ENCODE measurements around the gene KRTAP10-5. TPM values are rescaled to one million over a fixed set of nuclear protein-coding genes. Genes with fewer than 3 reads are reported as not detected.
"Not testable (repeated sequence)": the region's sequence is repeated elsewhere in the genome, so short reads cannot be mapped to it uniquely, and the experiment has no call there.

KRTAP10-5 gene
- total RNA-seq, 6 experiments from 2014 or later = not detected

DNA sequence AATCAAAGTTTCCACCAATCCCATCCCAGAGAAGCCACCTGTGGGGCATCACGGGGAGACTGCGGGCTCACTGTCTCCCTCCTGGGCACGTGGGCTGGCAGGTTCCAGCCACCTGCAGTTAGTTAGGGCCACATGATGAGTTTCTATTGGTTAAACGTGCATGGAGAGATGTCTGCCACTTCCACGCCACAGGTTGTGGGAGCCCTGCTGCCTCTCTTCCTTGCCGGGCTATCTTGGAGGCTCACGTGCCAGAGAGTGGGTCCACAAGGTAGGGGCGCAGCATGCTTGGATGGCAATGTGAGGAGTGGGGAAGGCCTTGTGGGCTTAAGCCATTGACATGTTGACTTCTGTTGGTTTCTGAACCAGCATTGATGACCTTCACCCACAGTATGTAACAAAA is 23.5 kb upstream of the KRTAP10-5 start:
- Histone ChIP-seq H3K4me1 (no peaks in the 10 kb centered on the region), H3K9me3 (no peaks in the 10 kb centered on the region), H3K36me3 (no peaks in the 10 kb centered on the region), H3K4me3 (no peak overlapping the region), H3K27ac (no peak overlapping the region), H3K27me3 (no peaks in the 10 kb centered on the region)
- 33% methylated on average over 1 of the region's 8 CpGs for WGBS (ENCODE audit: insufficient coverage, low coverage, low lambda C conversion rate, missing lambda C conversion rate)
- DNase-seq = no peak
- ATAC-seq = no peak
- TF ChIP-seq, protein P1, sequence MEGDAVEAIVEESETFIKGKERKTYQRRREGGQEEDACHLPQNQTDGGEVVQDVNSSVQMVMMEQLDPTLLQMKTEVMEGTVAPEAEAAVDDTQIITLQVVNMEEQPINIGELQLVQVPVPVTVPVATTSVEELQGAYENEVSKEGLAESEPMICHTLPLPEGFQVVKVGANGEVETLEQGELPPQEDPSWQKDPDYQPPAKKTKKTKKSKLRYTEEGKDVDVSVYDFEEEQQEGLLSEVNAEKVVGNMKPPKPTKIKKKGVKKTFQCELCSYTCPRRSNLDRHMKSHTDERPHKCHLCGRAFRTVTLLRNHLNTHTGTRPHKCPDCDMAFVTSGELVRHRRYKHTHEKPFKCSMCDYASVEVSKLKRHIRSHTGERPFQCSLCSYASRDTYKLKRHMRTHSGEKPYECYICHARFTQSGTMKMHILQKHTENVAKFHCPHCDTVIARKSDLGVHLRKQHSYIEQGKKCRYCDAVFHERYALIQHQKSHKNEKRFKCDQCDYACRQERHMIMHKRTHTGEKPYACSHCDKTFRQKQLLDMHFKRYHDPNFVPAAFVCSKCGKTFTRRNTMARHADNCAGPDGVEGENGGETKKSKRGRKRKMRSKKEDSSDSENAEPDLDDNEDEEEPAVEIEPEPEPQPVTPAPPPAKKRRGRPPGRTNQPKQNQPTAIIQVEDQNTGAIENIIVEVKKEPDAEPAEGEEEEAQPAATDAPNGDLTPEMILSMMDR (IDR thresholded peaks at IDR 0.05) = no peak
- no peak for TF ChIP-seq POLR2A (IDR thresholded peaks at IDR 0.05)
- intact Hi-C loops (cut with DNase I) = no loop called here

DNA sequence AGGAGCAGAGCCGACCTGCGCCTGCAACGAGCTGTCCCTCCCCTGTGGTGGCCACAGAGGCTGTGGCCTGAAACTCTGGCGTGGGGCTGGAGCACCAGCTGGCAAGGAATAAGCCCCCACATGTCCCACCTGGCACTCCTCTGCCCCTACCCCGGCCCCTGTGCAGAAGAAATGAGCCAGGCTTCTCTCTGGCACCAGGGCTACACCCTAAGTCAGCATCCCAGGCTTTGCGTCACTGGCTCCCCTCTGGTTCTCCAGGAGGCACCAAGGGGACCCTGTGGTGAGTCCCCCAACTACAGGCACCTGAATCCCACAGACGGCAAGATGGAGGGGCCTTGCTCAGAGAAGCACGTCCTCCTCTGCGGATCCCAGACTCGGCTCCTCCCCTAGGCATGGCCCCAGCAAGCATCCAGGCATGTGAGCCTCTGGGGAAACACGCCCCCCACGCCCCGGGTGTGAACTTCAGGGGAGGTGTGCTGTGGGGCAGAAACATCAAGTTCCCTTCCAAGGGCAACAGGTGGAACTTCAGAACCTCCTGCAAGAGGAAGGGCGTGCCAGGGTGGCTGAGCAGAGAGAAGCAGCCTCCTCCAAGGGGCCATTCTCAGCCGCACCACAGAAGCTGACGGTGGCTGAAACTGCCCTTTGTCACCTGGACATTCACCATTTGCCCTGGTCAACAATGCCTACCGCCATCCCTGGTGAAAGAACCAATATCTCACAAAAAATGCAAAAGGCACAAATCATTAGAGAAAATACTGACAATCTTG is 22.9 kb upstream of the KRTAP10-5 start:
- peak in 1 of 4 donors; percentile 31 for ATAC-seq
- no peak overlapping the region for H3K4me3 ChIP-seq
- no peaks in the 10 kb centered on the region for H3K9me3 ChIP-seq
- H3K4me1 ChIP-seq = no peaks in the 10 kb centered on the region
- H3K27ac ChIP-seq = no peak overlapping the region
- intact Hi-C loops (cut with DNase I) = no loop called here
- DNase-seq = no peak
- H3K27me3 ChIP-seq = no peaks in the 10 kb centered on the region
- 35% methylated on average over 4 of the region's 17 CpGs for WGBS (ENCODE audit: insufficient coverage, low coverage, low lambda C conversion rate, missing lambda C conversion rate)
- no peaks in the 10 kb centered on the region for H3K36me3 ChIP-seq
- no peak for TF ChIP-seq POLR2A (IDR thresholded peaks at IDR 0.05)
- TF ChIP-seq, protein P1 (IDR thresholded peaks at IDR 0.05) = no peak

DNA sequence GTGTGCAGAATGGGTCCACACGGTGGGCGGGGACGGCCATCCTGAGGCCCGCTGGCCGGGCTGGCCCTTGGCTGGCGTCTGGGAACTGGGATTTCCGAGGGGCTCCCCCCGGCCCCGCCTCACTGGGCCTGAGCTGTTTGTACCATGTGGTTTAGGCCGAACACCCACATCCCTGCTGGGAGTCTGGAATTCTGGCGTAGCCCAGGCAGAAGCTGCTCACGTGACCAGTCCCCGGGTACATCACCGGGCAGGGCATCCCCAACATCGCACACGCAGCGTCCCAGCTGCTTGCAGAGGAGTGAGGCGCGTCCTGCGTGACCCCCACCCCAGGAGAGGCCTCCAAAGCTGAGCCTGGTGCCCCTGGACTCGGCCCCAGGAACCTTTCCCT is 22.1 kb upstream of the KRTAP10-5 start:
- Histone ChIP-seq H3K9me3 (no peaks in the 10 kb centered on the region), H3K36me3 (no peaks in the 10 kb centered on the region), H3K27ac (no peak overlapping the region), H3K4me3 (no peak overlapping the region), H3K4me1 (no peaks in the 10 kb centered on the region), H3K27me3 (no peaks in the 10 kb centered on the region)
- WGBS (ENCODE audit: insufficient coverage, low coverage, low lambda C conversion rate, missing lambda C conversion rate) = no CpG with 5 or more reads among the region's 21 CpGs
- ATAC-seq (no peak), DNase-seq (no peak)
- intact Hi-C loops (cut with DNase I) = no loop called here
- TF ChIP-seq, protein P1 (IDR thresholded peaks at IDR 0.05) = no peak
- TF ChIP-seq POLR2A (IDR thresholded peaks at IDR 0.05) = no peak

DNA sequence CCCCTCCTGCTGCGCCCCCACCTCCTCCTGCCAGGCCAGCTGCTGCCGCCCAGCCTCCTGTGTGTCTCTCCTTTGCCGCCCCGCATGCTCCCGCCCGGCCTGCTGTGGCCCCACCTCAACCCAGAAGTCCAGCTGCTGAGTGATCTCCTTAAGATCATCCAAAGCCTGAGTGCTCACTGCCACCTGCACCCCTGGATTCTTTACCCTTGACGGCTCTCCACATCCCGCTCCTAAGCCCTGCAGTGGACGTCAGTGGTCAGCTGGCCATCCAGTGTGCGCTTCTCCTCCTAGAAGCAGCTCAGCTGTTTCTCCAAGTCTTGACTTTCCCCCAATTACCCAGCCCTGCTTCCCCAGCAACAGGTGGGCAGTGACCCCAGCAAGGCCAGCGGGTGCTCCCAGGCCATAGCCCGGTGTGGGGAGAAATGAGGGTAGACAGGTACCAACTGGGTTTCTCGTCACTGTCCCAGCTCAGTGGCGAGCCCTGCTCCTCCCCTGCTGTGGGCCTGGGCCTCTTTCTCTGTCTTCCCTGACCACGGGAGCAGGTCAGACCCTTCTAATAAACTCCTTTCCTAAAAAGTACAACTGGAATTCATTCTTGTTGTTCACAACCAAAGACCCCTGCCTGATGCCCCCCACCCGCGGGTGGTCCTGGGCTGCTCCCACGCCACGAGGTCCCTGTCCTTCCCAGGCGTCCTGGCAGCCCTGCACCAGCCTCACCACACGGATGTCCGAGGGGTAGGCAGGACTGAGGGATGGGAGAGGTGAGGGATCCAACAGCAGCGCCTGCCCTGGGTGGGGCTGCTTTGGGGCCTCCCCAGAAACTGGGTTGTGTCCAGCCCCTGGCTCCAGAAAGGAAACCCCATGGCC is 21.4 kb upstream of the KRTAP10-5 start:
- Histone ChIP-seq H3K9me3 (no peaks in the 10 kb centered on the region), H3K36me3 (no peaks in the 10 kb centered on the region), H3K4me3 (no peak overlapping the region), H3K4me1 (no peaks in the 10 kb centered on the region), H3K27me3 (no peaks in the 10 kb centered on the region), H3K27ac (no peak overlapping the region)
- TF ChIP-seq, protein P1 (IDR thresholded peaks at IDR 0.05) = no peak
- no peak for TF ChIP-seq POLR2A (IDR thresholded peaks at IDR 0.05)
- DNase-seq (no peak), ATAC-seq (peak in 1 of 4 donors; percentile 34)
- WGBS (ENCODE audit: insufficient coverage, low coverage, low lambda C conversion rate, missing lambda C conversion rate) = 83% methylated on average over 13 of the region's 23 CpGs
- intact Hi-C loops (cut with DNase I) = no loop called here

DNA sequence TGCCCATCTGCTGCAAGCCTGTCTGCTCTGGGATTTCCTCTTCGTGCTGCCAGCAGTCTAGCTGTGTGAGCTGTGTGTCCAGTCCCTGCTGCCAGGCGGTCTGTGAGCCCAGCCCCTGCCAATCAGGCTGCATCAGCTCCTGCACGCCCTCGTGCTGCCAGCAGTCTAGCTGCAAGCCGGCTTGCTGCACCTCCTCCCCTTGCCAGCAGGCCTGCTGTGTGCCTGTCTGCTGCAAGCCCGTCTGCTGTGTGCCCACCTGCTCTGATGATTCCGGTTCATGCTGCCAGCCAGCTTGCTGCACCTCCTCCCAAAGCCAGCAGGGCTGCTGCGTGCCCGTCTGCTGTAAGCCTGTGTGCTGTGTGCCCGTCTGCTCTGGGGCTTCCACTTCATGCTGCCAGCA is 20.7 kb upstream of the KRTAP10-5 start:
- H3K4me3 ChIP-seq; H3K4me1 ChIP-seq; H3K27me3 ChIP-seq; H3K9me3 ChIP-seq; intact Hi-C loops (cut with DNase I); H3K27ac ChIP-seq; H3K36me3 ChIP-seq; DNase-seq: not testable (repeated sequence)
- peak in 1 of 4 donors; percentile 11 for ATAC-seq
- WGBS (ENCODE audit: insufficient coverage, low coverage, low lambda C conversion rate, missing lambda C conversion rate) = no CpG with 5 or more reads among the region's 10 CpGs

DNA sequence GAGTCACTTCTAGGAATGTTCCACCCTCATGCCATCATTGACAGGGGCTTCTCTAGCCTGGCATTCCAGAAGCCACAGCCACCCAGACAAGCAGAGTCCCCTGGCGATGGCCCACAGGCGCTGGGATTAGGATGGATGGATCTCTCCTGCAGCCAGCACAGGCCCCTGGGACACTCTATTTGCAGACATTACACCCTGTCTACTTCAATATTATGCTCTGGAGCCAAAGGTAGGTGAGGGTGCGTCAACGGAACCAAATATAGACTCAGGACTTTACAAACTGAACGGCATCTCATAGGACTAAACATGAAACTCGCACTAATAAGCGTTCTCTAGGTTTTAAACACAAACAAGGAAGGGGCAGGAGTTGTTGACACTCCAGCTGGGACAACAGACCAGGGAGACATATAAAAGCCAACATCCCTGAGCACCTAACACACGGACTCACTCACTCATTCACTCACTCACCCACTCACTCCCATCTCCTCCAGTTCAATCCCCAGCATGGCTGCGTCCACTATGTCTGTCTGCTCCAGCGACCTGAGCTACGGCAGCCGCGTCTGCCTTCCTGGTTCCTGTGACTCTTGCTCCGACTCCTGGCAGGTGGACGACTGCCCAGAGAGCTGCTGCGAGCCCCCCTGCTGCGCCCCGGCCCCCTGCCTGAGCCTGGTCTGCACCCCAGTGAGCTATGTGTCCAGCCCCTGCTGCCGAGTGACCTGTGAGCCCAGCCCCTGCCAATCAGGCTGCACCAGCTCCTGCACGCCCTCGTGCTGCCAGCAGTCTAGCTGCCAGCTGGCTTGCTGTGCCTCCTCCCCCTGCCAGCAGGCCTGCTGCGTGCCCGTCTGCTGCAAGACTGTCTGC is 19.9 kb upstream of the KRTAP10-5 start, which contains the start of gene KRTAP10-7:
Gene KRTAP10-7, plus strand, starts transcription at position 480 of the 861 bp plus-strand sequence. Its CDS starts 25 bp downstream, at position 505.
- H3K4me3 ChIP-seq; H3K9me3 ChIP-seq; DNase-seq; H3K27me3 ChIP-seq; H3K36me3 ChIP-seq; intact Hi-C loops (cut with DNase I); H3K4me1 ChIP-seq; H3K27ac ChIP-seq: not testable (repeated sequence)
- WGBS (ENCODE audit: insufficient coverage, low coverage, low lambda C conversion rate, missing lambda C conversion rate) = 52% methylated on average over 9 of the region's 23 CpGs
- peak in 1 of 4 donors; percentile 10 for ATAC-seq

All from right lobe of liver (tissue), 6 donors.